ENCODE results near the gene IFT122.

Gene IFT122

DNA sequence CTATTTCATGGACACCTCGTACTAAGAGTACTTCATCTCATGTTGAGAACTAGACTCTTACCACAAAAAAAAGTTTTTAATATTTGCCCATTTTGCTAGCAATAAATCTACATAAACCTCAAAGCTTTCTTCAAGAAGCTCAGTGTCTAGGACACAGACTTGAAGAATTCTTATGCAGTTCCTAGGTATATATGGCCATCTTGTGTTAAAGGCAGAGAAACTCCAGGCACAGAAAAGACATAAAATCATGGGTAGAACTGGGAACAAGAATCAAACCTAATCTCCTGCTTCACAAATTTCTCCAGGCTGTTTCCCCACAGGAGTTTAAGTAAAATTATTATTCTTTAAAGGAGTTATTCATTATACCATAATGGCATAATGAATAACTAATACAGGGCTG is 4.7 kb upstream of the IFT122 start:
- DNase-seq (ENCODE audit: low read depth), result no peak

DNA sequence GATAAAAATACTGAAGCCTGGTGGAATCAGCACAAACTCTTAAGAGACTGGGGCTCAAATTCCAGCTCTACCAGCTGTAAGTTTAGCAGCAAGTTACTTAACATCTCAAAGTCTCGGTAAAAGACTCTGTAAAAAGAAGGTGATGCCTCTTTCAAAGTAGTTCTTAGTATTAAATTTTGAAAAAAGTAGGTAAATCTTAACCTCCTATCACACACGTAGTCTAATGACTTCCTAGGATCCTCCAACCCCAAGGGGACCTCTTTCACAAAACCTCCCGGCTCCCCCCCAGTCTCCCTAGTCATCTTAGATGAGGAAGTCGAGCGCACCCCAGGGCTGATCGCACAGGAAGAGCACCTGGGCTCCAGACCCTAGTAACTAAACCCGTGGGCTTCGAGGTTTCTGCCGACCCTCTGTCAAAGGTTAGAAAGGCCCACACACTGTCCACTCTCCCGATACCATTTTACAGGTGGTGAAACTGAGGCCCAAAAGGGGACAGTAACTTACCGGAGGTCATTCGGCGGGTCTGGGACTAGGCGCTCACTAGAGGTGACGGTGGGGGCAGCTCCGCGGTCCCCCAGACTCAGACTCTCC is 703 bp upstream of the IFT122 start:
- peak; percentile 34 for DNase-seq (ENCODE audit: low read depth)

DNA sequence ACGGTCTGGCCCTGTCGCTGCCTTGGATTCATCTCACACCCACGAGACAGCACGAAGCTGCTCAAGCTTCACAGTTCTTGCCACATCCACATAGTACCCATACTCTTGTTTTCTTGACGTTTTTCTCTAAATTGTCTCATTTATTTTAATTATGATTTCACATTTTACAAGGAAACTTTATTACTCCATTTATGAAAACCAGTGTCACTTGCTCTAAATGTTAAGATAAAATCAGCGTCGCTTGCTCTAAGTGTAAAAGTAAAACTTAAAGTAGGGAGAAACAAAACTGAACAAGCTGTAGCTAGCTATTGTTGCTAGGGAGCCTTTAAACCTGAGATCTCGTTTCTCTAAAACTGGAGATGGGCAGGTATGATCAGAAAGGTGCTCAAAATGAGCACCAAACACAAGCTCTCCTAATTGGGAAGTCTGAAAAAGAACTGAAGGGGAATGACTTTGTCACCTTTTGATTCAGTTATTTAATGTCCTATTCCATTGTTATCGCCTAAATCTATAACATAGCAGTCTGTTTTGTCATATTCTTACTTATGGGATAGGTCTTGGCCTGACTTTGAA is 680 bp downstream of the IFT122 start:
- DNase-seq (ENCODE audit: low read depth), result no peak

DNA sequence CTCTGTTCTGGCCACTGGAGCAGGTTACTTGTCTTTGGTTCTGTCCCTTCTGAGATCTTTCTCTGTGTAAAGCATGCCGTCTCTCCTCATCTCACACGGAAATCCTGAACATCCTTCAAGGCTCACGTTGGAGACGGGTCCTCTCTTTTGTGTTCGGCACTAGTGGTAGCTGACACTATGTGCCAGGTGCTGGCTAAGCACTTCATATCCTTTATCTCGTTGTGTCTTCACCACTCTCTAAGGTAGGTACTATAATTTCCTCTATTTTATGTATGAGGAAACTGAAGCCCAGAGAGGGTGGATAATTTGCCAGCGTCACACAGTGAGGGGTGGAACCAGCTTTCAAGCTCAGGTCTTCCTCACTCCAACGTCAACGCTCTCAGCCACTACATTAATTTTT is 1.2 kb downstream of the IFT122 start:
- DNase-seq (ENCODE audit: low read depth), result no peak

DNA sequence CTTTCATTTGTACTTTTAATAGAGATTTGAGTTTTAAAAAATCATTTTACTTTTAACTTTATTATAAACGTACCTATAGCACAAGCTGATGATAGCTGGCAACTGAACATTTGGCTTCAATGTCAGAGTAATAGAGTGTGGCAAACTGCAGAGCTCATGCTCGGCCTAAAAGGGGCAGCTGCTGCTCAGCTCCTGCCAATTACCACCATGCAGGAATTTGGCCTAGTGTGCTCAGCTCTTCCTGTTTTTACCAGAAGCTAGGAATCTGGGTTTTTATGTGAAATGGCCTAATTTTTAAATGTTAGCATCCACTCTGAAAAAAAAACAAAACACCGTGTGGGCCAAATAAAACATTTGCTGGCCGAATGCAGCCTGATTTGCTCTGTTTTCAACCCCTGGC is 1.8 kb downstream of the IFT122 start:
- peak; percentile 82 for DNase-seq (ENCODE audit: low read depth)

DNA sequence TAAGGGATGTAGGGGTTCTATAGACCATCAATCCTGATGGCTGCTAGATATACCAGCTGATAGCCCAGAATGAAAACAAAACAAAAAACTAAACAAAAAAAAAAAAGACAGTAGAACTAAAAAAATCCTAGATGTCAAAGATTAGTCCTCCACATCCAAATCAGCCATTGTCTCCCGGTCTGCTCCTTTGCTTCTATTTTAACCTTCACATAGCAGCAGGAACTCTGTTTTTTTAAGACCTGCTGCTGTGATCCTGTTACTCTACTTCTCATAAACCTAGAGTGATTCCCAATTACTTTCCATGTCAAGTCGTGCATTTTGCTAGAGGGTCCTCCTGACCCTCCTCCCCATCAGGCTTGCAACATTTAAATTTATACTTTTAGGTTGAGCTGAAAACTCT is 2.5 kb downstream of the IFT122 start:
- no peak for DNase-seq (ENCODE audit: low read depth)

DNA sequence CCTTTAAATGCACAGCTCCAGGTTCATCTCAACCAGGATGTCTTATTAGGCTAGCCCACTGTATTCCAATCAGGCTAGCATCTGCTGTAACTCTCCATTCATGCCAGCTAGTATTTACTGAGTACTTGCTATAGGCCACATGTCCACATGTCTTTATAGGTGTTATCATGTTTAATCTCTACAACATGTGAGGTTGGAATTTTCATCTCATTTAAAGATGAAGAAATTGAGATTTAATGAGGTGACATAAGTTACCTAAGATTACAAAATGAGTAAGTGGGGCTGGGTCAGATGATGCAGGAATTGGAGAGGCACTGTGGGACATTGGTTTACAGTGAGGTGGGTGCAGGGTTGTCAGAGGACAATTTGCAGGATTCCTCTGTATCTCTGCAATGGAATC is 2.9 kb downstream of the IFT122 start:
- DNase-seq (ENCODE audit: low read depth), result no peak

DNA sequence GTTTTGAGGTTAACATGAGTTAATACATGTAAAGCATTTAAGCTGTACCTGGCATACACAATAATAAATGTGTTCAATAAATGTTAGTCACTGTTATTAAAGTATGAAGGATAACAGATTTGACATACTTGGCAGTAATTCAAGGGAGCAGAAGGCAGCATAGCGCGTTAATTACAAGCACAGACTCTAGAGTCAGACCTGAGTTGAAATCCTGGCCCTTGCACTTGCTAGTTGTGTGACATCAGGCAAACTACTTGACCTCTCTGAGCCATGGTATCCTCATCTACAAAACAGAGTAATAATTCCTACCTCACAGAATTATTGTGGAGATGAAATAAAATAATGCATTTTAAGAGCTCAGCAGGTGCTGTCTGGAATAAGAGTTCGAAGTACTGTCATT is 5.4 kb downstream of the IFT122 start:
- no peak for DNase-seq (ENCODE audit: low read depth)

DNA sequence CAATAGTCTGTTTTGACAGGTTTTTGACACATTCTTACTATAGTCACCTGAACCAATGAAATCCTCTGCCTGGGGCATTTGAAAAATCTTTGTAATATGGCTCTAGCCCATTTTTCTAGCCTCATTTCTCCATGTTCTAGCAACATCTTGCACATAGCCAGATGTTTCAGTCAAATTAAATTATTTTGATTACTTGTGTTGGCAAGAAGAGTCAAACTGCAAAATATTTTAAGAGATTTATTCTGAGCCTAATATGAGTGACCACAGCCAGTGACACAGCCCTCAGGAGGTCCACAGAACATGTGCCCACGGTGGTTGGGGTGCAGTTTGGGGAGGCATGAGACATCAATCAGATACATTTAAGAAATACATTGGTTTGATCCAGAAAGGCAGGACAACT is 6.9 kb downstream of the IFT122 start:
- no peak for DNase-seq (ENCODE audit: low read depth)

DNA sequence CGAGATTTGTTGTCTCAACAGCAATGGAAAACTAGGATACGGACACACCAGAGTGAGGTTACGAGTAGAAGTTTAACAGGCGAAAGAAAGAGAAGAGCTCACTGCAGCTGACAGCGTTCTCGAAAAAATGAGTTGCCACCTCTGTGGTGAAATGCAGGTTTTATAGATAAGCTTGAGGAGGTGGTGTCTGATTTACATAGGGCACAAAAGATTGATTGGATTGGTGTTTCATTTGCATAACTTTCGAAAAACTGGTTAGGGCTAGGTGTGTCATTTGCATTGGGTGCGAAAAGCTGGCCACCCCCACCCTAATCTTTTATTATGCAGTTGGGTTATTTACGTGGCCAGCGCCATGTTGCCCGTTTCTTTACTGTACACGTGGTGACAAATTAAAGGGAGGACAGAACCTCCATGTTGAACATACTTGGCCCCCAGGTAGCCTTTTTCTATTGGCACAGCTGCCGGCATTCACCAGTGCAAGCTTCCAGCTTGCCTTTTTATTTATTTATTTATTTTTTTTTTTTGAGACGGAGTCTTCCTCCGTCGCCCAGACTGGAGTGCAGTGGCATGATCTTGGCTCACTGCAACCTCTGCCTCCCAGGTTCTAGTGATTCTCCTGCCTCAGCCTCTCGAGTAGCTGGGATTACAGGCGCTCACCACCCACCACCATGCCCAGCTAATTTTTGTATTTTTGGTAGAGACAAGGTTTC is 8.3 kb downstream of the IFT122 start:
- DNase-seq (ENCODE audit: low read depth), result no peak

DNA sequence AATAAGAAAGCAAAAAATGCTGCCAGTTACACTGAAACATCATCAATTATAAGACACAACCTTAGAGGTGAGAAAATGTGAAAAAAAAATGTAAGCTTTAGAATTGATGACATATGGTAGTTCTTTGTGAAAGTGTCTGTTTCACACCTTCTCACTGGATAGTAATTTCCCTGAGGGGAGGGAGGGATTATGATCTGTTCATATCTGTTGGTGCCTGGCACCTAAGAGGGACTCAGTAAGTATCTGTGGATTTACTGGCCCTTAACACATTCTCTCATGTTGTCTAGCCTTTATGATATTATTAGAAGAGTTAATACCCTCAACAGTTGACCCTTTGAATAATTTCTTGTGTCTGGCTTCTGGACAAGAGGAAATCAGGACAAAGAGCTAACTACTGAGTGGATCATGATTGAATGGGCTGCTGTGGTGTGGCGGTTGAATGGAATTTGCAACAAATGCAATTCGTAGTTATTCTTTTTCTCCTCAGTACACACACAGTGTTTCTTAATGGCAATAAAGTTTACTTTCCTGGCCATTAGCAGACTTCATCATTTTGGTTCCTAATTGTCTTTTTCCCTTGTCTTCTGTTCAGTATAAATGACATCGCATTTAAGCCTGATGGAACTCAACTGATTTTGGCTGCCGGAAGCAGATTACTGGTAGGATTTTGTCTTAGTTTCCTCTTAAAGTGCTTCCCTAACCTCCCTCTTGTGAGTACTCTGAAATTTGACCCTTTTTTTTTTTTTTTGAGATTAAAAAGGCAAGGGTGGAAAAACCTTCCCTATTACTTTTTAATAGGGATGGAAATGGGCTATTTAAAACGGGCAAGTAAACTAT is 9.5 kb downstream of the IFT122 start:
- DNase-seq (ENCODE audit: low read depth), result no peak

DNA sequence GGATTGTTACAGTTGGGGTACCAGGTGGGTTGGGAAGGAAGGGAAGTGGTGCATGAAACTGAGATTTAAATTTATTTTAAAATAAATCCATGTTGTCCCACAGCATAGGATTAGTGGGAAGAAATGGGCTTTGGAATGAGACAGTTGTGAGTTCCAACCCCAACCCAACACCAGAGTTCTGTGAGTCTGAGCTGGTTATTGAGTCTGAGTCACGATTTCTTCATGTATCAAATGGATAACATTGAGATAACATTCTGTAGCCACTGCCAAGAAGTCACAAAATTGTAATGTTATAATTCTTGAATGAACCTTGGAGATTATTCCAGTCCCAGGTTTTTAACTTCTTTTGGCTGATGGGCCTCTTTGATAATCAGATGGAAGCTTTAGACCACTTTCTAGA is 13.7 kb downstream of the IFT122 start:
- no peak for DNase-seq (ENCODE audit: low read depth)

DNA sequence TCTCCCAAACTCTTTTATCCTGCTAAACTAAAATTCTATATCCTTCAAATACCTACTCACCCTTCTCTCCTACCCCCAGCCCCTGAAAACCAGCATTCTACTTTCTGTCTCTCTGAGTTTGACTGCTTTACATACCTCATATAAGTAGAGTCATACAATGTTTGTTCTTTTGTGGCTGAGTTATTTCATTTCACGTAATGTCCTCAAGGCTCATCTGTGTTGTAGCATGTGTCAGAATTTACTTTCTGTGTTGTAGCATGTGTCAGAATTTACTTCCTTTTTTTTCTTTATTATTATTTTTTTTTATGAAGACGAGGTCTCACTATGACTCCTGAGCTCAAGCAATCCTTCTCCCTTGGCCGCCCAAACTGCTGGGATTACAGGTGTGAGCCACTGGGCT is 20.1 kb downstream of the IFT122 start:
- no peak for DNase-seq (ENCODE audit: low read depth)

DNA sequence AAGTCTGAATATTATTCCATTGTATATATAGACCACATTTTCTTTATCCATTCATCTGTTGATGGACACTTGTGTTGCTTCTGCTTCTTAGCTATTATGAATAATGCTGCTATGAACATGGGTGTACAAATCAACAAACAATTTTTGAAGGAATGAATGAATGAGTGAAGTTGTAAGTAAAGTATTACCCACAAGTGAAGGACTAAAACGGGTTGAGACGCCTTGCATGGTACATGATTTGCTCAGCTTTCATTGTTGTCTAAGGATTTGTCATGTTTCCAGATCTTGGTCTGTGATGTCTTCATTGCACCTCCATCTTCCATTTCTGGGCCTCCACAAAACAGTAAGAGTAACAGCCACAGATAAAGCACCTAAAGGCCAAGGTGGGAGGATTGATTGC is 20.5 kb downstream of the IFT122 start:
- no peak for DNase-seq (ENCODE audit: low read depth)

DNA sequence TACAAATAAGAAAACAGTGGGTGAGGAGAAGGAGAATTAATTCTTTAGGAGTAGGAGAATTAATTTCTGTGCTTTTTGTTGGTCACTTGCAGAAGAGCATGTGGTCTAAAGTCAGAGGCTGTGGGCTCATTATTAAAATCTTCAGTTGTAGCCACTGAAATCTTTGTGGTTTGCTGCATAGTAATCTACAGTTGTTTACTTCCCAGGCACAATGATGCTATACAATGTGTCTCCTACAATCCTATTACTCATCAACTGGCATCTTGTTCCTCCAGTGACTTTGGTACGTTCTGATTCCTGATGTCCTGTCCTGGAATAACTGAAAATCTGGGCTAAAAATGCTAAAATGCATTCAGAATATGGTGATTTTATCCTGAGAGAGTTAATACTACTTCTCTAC is 21.0 kb downstream of the IFT122 start:
- peak; percentile 83 for DNase-seq (ENCODE audit: low read depth)

DNA sequence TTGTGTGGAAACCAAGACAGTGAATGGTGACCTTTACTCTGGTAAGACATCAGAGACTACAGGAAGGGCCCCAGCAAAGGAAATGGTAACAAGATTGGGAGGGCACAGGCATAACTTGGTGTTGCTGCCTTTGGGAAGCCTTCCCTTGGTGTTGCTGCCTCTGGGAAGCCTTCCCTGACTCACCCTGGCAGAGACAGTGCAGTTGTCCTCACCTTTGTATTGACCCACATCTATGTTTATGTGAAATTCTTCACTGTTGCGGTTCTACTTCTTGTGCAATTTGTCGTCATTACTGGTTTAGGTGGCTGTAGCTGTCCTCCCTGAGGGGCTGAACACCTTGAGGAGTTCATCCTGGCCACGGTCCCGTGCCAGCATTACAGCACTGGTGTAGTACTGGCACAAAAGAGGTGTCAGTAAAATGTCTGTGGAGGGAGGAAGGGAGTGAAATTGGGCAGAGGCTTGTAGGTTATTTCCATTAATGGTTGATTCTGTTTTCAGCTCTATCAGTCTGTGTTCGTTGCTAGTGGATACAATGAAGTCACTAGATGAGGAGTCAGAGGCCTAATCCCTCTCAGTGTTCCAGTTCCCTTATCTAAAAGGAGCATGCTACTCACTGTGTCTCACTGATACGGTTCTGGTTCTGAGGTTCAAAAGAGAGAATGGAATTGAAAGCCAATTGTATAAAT is 21.6 kb downstream of the IFT122 start:
- peak; percentile 24 for DNase-seq (ENCODE audit: low read depth)

DNA sequence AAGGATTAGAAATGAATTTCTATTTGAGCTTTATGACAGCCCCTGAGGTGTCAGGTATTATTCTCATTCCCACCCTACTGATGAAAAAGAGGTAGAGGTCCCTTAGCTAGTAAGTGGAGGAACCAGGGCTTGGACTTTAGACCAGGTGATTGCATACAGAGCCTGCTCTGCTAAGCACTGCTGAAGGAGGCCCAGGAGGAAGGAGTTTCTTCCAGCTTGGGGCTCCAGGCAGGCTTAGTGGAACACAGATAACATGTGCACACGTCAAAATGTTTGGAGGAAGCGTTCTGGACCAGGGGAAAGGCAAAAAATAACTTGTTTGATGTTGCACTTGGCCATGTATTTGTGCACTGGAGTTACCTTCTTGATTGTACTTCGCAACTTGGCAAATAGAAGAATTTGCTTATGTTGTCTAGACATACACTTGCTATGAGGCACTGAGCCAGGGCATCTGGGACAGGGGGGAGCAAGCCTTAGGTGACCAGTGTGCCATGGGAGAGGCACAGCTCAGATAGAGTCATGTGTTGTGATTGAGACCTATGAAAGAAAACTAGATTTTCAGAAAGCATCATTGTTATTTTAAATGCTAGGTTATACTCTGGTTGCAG is 22.4 kb downstream of the IFT122 start:
- DNase-seq (ENCODE audit: low read depth), result no peak

DNA sequence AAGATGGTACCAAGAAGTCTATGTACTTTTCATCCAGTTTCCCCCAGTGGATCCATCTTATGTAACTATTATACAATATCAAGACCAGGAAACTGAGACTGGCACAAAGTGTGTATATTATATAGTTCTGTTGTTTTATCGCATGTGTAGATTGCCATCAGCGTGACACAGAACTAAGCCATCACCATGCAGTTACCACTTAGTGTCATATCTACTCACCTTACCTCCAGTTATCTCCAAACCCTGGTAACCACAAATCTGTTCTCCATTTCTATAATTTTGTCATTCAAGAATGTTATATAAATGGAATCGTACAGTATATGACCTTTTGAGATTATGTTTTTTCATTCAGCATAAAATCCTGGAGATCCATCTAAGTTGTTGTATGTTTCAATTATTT is 23.1 kb downstream of the IFT122 start:
- no peak for DNase-seq (ENCODE audit: low read depth)

DNA sequence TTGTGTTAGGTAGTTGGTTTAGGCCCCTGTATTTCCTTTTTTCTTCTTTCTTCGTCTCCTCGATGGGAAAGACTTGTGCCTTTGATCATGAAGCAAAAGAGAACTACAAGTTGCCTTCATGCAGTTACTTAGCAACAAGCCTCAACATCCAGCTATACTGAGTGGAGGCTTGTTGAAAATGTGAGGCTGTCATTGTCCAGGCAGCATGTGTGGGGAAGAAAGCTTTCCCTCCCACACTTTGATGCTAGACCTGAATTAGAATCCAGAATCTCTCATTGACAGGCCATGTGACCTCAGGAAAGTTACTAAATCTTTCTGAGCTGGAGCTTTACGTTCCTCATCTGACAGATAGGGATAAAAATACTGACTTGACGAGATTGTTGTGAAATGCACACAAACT is 23.7 kb downstream of the IFT122 start:
- DNase-seq (ENCODE audit: low read depth), result no peak

DNA sequence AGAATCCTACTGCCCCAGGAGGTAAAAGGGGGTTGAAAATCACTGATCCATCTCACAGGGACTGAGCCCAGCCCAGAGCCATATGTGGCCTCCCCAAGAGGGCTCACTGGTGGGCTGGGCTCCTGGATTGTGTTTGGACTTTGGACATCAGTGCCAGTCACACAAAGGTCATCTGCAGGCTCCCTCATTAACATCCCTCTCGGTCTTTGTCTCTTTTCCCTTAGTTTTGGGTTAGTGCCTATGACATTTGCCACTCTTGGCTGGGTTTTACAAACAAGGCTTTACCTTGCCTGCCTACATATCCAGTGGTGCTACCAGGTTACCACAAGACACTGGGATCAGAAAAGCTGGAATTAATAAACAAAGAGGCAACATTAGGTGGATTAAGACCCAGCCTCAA is 27.9 kb downstream of the IFT122 start:
- no peak for DNase-seq (ENCODE audit: low read depth)

DNA sequence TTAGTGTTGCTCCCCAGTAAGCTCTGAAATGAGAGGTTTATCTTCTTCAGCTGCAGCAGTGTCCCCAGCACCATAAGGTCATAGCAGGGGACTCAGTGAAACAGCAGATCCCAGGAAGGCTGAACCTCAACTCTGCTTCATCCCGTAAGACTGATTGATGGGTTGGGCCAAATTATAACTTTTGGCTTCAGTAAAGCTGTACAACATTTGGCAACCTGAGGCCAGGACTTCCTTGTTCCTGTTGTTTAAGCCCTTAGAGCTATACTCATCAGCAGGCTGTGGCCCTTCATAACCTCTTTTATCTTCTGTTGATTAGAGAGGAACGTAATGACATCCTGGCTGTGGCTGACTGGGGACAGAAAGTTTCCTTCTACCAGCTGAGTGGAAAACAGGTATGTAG is 29.0 kb downstream of the IFT122 start:
- DNase-seq (ENCODE audit: low read depth), result no peak

DNA sequence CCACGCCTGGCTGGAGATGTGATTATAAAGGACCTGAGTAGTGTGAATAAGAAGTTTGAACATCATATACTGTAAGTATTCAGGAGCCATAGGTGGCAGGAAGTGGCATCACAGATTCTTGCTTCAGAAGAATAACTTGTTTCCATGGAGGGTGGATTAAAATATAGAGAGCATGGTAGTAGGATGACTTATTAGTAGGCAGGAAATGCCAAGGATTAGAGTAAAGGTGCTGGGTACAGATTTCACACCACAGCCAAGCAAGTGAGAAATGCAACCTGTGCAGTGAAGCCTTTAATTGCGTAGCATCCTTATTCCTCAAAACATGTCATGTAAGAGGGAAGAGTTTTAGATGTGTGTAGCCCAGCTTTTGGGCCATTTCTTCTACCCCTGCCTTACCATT is 30.8 kb downstream of the IFT122 start:
- no peak for DNase-seq (ENCODE audit: low read depth)

All from EH (cell line).